MM.1S (cell line): ENCODE data around the gene SPIRE2.

Source experiments
- DNase-seq: peaks from one replicate; pipeline ENCODE4 v3.0.0-alpha.2; 2015
- H2AFZ ChIP-seq: fragments of 300-600 bp; sonication (generic); 2 replicates; pipeline ENCODE4 v1.6.0; 2016; ENCODE audit warnings: antibody characterized with exemption, low read length
- H3F3A ChIP-seq: fragments of 300-600 bp; sonication (generic); 2 replicates; pipeline ENCODE4 v1.6.1; 2016; ENCODE audit warnings: mild to moderate bottlenecking, antibody characterized with exemption, low read length, moderate library complexity, mixed read lengths; ENCODE audit not compliant: insufficient read depth
- H3K27ac ChIP-seq: fragments of 300-600 bp; sonication (generic); 2 replicates; pipeline ENCODE4 v1.5.1; 2016; ENCODE audit warnings: mild to moderate bottlenecking, low read length
- H3K27me3 ChIP-seq: fragments of 300-600 bp; sonication (generic); replicated peaks from 2 replicates; pipeline ENCODE4 v1.6.0; 2016; ENCODE audit warnings: low read length; ENCODE audit not compliant: insufficient read depth
- H3K36me3 ChIP-seq: fragments of 300-600 bp; sonication (generic); replicated peaks from 2 replicates; pipeline ENCODE4 v1.6.1; 2016; ENCODE audit warnings: mild to moderate bottlenecking, low read length, mixed read lengths; ENCODE audit not compliant: insufficient read depth
- H3K4me1 ChIP-seq: fragments of 300-600 bp; sonication (generic); 2 replicates; pipeline ENCODE4 v1.6.1; 2016; ENCODE audit warnings: low read length, mixed read lengths
- H3K4me2 ChIP-seq: fragments of 300-600 bp; sonication (generic); 2 replicates; pipeline ENCODE4 v1.6.0; 2016; ENCODE audit warnings: low read depth, low read length
- H3K4me3 ChIP-seq: fragments of 300-600 bp; sonication (generic); 2 replicates; pipeline ENCODE4 v1.5.1; 2016; ENCODE audit warnings: low read length, mixed read lengths
- H3K79me2 ChIP-seq: fragments of 300-600 bp; sonication (generic); 2 replicates; pipeline ENCODE4 v1.6.1; 2016; ENCODE audit warnings: mixed run types, low read length, mixed read lengths
- H3K9ac ChIP-seq: fragments of 300-600 bp; sonication (generic); 2 replicates; pipeline ENCODE4 v1.6.1; 2016; ENCODE audit warnings: low read length, mixed read lengths
- H3K9me2 ChIP-seq: fragments of 300-600 bp; sonication (generic); replicated peaks from 2 replicates; pipeline ENCODE4 v1.6.1; 2016; ENCODE audit warnings: mild to moderate bottlenecking, low read length, mixed read lengths; ENCODE audit not compliant: insufficient read depth
- H3K9me3 ChIP-seq: fragments of 300-600 bp; sonication (generic); replicated peaks from 2 replicates; pipeline ENCODE4 v1.6.1; 2016; ENCODE audit warnings: mild to moderate bottlenecking, low read length, mixed read lengths; ENCODE audit not compliant: insufficient read depth
- H4K20me1 ChIP-seq: fragments of 300-600 bp; sonication (generic); 2 replicates; pipeline ENCODE4 v1.6.1; 2016; ENCODE audit warnings: mild to moderate bottlenecking, low read length, moderate library complexity, mixed read lengths; ENCODE audit not compliant: insufficient read depth
- EZH2 ChIP-seq: fragments of 300-600 bp; sonication (generic); optimal IDR thresholded peaks from 2 replicates; pipeline ENCODE3; 2017; ENCODE audit warnings: low read depth, mild to moderate bottlenecking, antibody characterized with exemption, low read length, mixed read lengths
- EZH2phosphoT487 ChIP-seq: fragments of 300-600 bp; sonication (generic); IDR thresholded peaks from 2 replicates; pipeline ENCODE4 v1.6.1; 2018; ENCODE audit warnings: antibody characterized with exemption, low read length
- TF ChIP-seq, protein P1 (sequence below): fragments of 300-600 bp; sonication (generic); IDR thresholded peaks from 2 replicates; pipeline ENCODE4 v1.5.1; 2016; ENCODE audit warnings: antibody characterized with exemption, low read length, mixed read lengths

Gene SPIRE2

DNA sequence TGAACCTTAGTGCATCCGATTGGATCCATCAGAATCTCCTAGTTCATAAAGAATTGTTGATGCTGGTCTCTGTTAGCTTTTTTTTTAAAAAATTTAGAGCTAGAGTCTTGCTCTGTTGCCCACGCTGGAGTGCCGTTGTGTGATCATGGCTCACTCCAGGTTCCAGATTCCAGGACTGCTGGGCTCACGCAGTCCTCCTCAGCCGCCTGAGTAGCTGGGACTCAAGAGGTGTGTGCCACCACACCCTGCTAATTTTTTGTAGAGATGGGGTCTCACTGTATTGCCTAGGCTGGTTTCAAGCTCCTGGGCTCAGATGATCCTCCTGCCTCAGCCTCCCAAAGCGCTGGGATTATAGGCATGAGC is 53.1 kb downstream of the SPIRE2 start:
- Histone ChIP-seq H2AFZ (no peak overlapping the region), H3K4me1 (peaks cover 10% of the 10 kb centered on the region), H3K27me3 (no peaks in the 10 kb centered on the region), H3K9me3 (no peaks in the 10 kb centered on the region), H4K20me1 (no peaks in the 10 kb centered on the region), H3K9me2 (no peaks in the 10 kb centered on the region), H3K4me2 (peak overlapping the region; percentile 45; the same call in 1 of the 2 replicates), H3F3A (peaks cover 12% of the 10 kb centered on the region), H3K27ac (peak overlapping the region; percentile 67; the same call in 1 of the 2 replicates), H3K4me3 (no peak overlapping the region), H3K36me3 (no peaks in the 10 kb centered on the region), H3K9ac (no peak overlapping the region), H3K79me2 (peaks cover 57% of the 10 kb centered on the region)
- TF ChIP-seq, protein P1, sequence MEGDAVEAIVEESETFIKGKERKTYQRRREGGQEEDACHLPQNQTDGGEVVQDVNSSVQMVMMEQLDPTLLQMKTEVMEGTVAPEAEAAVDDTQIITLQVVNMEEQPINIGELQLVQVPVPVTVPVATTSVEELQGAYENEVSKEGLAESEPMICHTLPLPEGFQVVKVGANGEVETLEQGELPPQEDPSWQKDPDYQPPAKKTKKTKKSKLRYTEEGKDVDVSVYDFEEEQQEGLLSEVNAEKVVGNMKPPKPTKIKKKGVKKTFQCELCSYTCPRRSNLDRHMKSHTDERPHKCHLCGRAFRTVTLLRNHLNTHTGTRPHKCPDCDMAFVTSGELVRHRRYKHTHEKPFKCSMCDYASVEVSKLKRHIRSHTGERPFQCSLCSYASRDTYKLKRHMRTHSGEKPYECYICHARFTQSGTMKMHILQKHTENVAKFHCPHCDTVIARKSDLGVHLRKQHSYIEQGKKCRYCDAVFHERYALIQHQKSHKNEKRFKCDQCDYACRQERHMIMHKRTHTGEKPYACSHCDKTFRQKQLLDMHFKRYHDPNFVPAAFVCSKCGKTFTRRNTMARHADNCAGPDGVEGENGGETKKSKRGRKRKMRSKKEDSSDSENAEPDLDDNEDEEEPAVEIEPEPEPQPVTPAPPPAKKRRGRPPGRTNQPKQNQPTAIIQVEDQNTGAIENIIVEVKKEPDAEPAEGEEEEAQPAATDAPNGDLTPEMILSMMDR: no peak
- no peak for TF ChIP-seq EZH2phosphoT487
- no peak for TF ChIP-seq EZH2
- no peak for DNase-seq

DNA sequence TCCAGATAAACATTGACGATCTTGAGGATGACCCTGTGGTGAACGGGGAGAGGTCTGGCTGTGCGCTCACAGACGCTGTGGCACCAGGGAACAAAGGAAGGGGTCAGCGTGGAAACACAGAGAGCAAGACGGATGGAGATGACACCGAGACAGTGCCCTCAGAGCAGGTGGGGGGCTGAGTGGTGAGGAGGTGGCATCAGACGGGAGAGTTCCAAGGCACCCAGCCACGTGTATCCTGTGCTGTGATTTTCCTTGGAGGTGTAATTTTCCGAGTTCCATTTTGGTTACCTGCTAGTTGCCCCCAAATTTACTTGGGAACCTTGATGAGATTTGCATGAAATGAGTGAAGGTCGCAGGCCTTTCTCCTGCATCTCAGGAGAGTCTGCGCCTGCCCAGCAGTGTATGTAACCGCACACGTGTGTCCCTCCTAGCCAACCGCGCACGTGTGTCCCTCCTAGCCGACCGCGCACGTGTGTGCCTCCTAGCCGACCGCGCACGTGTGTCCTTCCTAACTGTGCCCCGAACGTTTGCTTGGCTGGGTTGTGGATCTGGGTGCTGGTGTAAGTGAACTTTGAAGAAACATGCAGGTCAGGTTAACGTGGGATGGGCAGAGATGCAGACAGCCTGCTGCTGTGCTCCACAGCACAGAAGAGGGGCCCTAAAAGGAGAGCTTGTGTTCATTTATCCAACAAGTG is 55.2 kb downstream of the SPIRE2 start:
- Histone ChIP-seq H4K20me1 (no peaks in the 10 kb centered on the region), H3K4me1 (peaks cover 10% of the 10 kb centered on the region), H3K27me3 (no peaks in the 10 kb centered on the region), H3K9me3 (no peaks in the 10 kb centered on the region), H3K9me2 (no peaks in the 10 kb centered on the region), H3F3A (peaks cover 12% of the 10 kb centered on the region), H3K79me2 (peaks cover 40% of the 10 kb centered on the region), H3K27ac (no peak overlapping the region), H3K36me3 (no peaks in the 10 kb centered on the region), H3K4me2 (no peak overlapping the region), H3K4me3 (no peak overlapping the region), H2AFZ (no peak overlapping the region), H3K9ac (no peak overlapping the region)
- DNase-seq: no peak
- TF ChIP-seq EZH2 (no peak), EZH2phosphoT487 (no peak)
- TF ChIP-seq, protein P1: no peak

DNA sequence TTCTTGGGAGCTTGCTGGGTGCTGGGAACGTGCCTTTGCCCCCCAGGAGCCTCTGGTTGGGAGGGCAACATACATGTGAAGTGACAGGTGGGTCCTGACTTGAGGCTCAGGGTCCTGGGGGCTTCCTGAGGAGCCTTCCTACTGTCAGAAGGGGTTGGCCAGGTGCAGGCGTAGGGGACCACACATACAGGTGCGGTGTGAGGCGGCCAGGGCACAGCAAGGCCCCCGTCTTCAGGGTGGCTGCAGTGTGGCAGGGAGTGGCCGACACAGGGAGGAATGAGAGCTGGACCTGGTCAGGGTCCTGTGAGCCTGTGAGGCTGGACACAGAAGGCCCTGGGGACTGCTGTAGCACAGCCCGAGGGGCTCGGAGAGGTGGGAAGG is 55.8 kb downstream of the SPIRE2 start:
- Histone ChIP-seq H3K4me1 (peaks cover 10% of the 10 kb centered on the region), H3K9me2 (no peaks in the 10 kb centered on the region), H3K4me2 (no peak overlapping the region), H4K20me1 (no peaks in the 10 kb centered on the region), H3K27me3 (no peaks in the 10 kb centered on the region), H3K9me3 (no peaks in the 10 kb centered on the region), H3K79me2 (peaks cover 34% of the 10 kb centered on the region), H3K4me3 (no peak overlapping the region), H3K27ac (no peak overlapping the region), H3K9ac (no peak overlapping the region), H3F3A (peaks cover 12% of the 10 kb centered on the region), H2AFZ (no peak overlapping the region), H3K36me3 (no peaks in the 10 kb centered on the region)
- no peak for DNase-seq
- TF ChIP-seq EZH2 (no peak), EZH2phosphoT487 (no peak)
- TF ChIP-seq, protein P1: no peak
